GM11168 (cell line): ENCODE measurements around the gene PRUNE2.

Experiments used
- in situ Hi-C: fragments of 300-500 bp; cut with MboI; formaldehyde crosslinking; loops from one replicate; pipeline ENCODE4 v1.12.0; 2022; ENCODE audit warnings: low sequenced_read_pairs; ENCODE audit not compliant: unreplicated experiment

Gene PRUNE2

DNA sequence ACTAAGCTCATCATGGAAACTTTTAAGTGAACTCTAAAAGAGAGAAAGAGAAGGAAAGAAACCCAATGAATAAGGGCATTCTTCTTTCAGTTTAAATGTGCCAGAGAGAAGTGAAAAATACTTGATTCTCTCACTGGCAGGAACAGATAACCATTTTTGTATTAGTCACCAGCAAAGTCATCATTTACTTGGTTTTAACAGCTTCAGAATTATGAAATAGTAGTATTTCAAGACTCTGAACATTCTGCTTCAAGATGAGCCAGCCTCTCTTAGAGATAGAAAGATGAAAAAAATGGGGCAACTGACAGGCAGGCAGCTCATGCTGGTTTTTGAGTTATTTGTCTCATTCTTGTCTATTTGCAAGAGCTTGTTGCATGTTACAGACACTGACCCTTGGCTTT is 343.4 kb downstream of the PRUNE2 start:
- in situ Hi-C loops, result no loop called here

- in situ Hi-C loops, result no loop called here
Observed at GRCh38 chr9:76561900-76562299, 344.0 kb downstream of the PRUNE2 start.
